Thyroid gland (tissue), 4 donors: ENCODE data around the gene FBXO17. TPM values are rescaled to one million over a fixed set of nuclear protein-coding genes. Genes with fewer than 3 reads are reported as not detected.

ENCODE experiments used
- DNase-seq, 2 donors: peaks; one replicate each; pipeline ENCODE4 v3.0.0-alpha.2; 2019
- H3K27ac ChIP-seq, 3 donors: fragments of 200-600 bp; sonication (generic); 1 replicate in 2 of 3; 2 replicates in 1 of 3; pipeline ENCODE4 v1.5.1; 2016 to 2019; ENCODE audit warnings: mild to moderate bottlenecking in 1 of 3, moderate library complexity in 1 of 3
- H3K27me3 ChIP-seq: fragments of 200-600 bp; sonication (generic); one replicate; pipeline ENCODE4 v1.5.1; 2019
- H3K36me3 ChIP-seq, 2 donors: fragments of 200-600 bp; sonication (generic); one replicate each; pipeline ENCODE4 v1.5.1; 2016 to 2019
- H3K4me1 ChIP-seq, 2 donors: fragments of 200-600 bp; sonication (generic); one replicate each; pipeline ENCODE4 v1.5.1; 2017 to 2019
- H3K4me3 ChIP-seq, 3 donors: fragments of 200-600 bp; sonication (generic); replicated peaks in 1 of 3; 1 replicate in 2 of 3; 2 replicates in 1 of 3; pipeline ENCODE4 v1.5.1; 2016; ENCODE audit warnings: mild to moderate bottlenecking in 1 of 3
- H3K9me3 ChIP-seq: fragments of 200-600 bp; sonication (generic); one replicate; pipeline ENCODE4 v1.5.1; 2017
- POLR2A ChIP-seq, 2 donors: fragments of 450-650 bp; IDR thresholded peaks; one replicate each; pipeline ENCODE4 v1.6.1; 2017; ENCODE audit warnings: antibody characterized with exemption in 2 of 2, mild to moderate bottlenecking in 2 of 2, moderate library complexity in 1 of 2
- WGBS, 2 donors: methylation state at CpG; one replicate each; pipeline ENCODE4 v1.1.5; 2017; 5-methylcytosine and 5-hydroxymethylcytosine counted together
- intact Hi-C: fragments of 100-400 bp; cut with DNase I; formaldehyde crosslinking; loops from one replicate; pipeline ENCODE4 v1.15.1; 2023
- total RNA-seq, 4 donors: library from RNA; depleted of rRNA; stranded (reverse); fragments of >200 nt; gene quantifications; one replicate each; pipeline ENCODE4 v1.2.3, GENCODE V29; 2016
- TF ChIP-seq, protein P1 (sequence below), 6 experiments: fragments of 200-600 bp in 3 of 6; fragments of 450-650 bp in 3 of 6; sonication (generic) in 3 of 6; IDR thresholded peaks; one replicate each; pipeline ENCODE4 v1.5.1; 2016 to 2019; ENCODE audit warnings: antibody characterized with exemption in 6 of 6, mild to moderate bottlenecking in 2 of 6, inconsistent platforms in 1 of 6, moderate library complexity in 1 of 6

The FBXO17 gene
- total RNA-seq, 4 donors from 2014 or later: 4.3 to 18.0 (median 8.1) TPM

DNA sequence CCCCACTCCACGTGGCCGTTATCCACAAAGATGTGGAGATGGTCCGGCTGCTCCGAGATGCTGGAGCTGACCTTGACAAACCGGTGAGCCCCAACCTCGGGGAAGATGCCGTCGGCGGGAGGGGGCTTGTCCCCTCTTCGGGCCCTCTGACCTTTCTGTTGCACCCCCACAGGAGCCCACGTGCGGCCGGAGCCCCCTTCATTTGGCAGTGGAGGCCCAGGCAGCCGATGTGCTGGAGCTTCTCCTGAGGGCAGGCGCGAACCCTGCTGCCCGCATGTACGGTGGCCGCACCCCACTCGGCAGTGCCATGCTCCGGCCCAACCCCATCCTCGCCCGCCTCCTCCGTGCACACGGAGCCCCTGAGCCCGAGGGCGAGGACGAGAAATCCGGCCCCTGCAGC, 68.3 kb downstream of the FBXO17 start:
- intact Hi-C loops: no loop called here
- H3K9me3 ChIP-seq: no peaks in the 10 kb centered on the region
- no peak for DNase-seq
- no peak overlapping the region for H3K4me3 ChIP-seq
- 94 to 95% methylated on average over 20 to 28 of the region's 29 CpGs for WGBS, 2 donors
- no peak for TF ChIP-seq POLR2A (IDR thresholded peaks at IDR 0.05)
- TF ChIP-seq, protein P1, sequence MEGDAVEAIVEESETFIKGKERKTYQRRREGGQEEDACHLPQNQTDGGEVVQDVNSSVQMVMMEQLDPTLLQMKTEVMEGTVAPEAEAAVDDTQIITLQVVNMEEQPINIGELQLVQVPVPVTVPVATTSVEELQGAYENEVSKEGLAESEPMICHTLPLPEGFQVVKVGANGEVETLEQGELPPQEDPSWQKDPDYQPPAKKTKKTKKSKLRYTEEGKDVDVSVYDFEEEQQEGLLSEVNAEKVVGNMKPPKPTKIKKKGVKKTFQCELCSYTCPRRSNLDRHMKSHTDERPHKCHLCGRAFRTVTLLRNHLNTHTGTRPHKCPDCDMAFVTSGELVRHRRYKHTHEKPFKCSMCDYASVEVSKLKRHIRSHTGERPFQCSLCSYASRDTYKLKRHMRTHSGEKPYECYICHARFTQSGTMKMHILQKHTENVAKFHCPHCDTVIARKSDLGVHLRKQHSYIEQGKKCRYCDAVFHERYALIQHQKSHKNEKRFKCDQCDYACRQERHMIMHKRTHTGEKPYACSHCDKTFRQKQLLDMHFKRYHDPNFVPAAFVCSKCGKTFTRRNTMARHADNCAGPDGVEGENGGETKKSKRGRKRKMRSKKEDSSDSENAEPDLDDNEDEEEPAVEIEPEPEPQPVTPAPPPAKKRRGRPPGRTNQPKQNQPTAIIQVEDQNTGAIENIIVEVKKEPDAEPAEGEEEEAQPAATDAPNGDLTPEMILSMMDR (IDR thresholded peaks at IDR 0.05): no peak
- no peak overlapping the region for H3K27ac ChIP-seq
- H3K4me1 ChIP-seq: no peaks in the 10 kb centered on the region
- H3K36me3 ChIP-seq: peaks cover 8 to 19% of the 10 kb centered on the region in 2 donors
- no peaks in the 10 kb centered on the region for H3K27me3 ChIP-seq

DNA sequence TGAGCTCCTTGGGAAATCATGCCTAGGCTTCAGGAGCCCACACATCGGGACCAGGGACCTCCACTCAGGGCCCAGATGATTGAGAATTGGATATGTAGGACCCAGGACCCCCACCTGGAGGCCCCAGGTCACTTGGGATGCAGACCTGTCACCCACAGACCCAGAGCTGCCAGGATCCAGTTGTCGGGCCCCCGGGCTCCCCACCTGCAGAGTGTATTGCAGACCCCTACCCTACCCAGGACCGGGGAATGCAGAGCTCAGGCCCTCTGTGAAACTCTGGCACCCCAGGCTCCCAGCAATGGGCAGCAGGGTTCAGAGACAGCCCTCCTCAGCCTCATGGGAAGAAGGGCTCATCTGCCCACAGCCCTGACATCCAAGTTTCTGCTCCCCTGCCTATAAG, 69.9 kb downstream of the FBXO17 start:
- Histone ChIP-seq H3K36me3 (peaks cover 8 to 19% of the 10 kb centered on the region in 2 donors), H3K4me3 (no peak overlapping the region), H3K9me3 (no peaks in the 10 kb centered on the region), H3K4me1 (peaks cover 3 to 6% of the 10 kb centered on the region in 2 donors), H3K27me3 (no peaks in the 10 kb centered on the region), H3K27ac (no peak overlapping the region)
- DNase-seq: no peak
- TF ChIP-seq POLR2A (IDR thresholded peaks at IDR 0.05): no peak
- TF ChIP-seq, protein P1 (IDR thresholded peaks at IDR 0.05): no peak
- WGBS, 2 donors: 94 to 96% methylated on average over 2 to 4 of the region's 4 CpGs
- intact Hi-C loops: no loop called here

DNA sequence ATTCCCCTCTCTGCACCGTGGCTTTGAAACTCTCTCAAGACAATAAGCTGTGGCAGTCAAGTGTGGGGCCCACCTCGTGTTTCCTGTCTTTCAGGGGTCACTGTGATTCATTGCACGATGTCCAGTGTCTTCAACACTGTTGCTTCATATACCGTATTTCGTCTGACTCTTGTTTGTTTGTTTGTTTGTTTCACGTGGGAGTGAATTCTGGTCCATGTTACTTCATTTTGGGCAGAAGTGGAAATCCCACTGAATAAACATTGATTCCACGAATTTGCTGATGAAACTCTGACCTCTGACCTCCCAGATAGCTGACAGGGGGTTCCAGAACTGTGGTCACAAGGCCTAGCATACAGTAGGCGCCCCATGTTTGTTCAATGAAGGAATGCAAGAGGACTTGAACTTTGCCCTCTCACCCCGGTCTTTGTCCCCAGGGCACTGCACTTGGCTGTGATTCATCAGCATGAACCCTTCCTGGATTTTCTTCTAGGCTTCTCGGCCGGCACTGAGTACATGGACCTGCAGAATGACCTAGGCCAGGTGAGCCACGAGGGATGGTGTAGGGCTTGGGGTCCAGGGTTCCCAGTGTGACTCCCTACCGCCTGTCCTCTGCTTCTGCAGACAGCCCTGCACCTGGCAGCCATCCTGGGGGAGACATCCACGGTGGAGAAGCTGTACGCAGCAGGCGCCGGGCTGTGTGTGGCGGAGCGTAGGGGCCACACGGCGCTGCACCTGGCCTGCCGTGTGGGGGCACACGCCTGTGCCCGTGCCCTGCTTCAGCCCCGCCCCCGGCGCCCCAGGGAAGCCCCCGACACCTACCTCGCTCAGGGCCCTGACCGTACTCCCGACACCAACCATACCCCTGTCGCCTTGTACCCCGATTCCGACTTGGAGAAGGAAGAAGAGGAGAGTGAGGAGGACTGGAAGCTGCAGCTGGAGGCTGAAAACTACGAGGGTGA, 70.7 kb downstream of the FBXO17 start:
- 91% methylated on average over 32 to 35 of the region's 35 CpGs for WGBS, 2 donors
- intact Hi-C loops: no loop called here
- Histone ChIP-seq H3K27me3 (no peaks in the 10 kb centered on the region), H3K4me3 (no peak overlapping the region), H3K36me3 (peaks cover 8 to 19% of the 10 kb centered on the region in 2 donors), H3K4me1 (peaks cover 8% of the 10 kb centered on the region in 2 donors), H3K27ac (no peak overlapping the region), H3K9me3 (no peaks in the 10 kb centered on the region)
- no peak for DNase-seq
- TF ChIP-seq POLR2A (IDR thresholded peaks at IDR 0.05): no peak
- TF ChIP-seq, protein P1 (IDR thresholded peaks at IDR 0.05): no peak

DNA sequence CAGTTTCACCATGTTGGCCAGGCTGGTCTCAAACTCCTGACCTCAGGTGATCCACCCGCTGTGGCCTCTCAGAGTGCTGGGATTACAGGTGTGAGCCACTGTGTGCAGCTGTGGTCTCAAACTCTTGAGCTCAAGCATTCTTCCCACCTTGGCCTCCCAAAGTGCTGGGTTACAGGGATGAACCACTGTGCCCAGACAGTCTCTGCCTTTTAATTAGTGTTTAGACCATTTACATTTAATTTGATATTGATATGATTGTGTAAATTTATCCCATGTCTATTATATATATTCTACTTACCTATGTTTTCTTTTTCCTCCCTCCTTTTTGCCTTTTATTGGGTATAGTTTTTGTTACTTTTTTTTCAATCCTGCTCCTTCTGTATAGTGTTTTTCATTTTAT, 73.9 kb downstream of the FBXO17 start:
- 87 to 100% methylated on average over 1 of the region's 1 CpG for WGBS, 2 donors
- Histone ChIP-seq H3K36me3 (peaks cover 8% of the 10 kb centered on the region in 2 donors), H3K27ac (no peak overlapping the region), H3K9me3 (no peaks in the 10 kb centered on the region), H3K27me3 (no peaks in the 10 kb centered on the region), H3K4me1 (peaks cover 17 to 22% of the 10 kb centered on the region in 2 donors), H3K4me3 (no peak overlapping the region)
- intact Hi-C loops: no loop called here
- TF ChIP-seq, protein P1 (IDR thresholded peaks at IDR 0.05): no peak
- no peak for TF ChIP-seq POLR2A (IDR thresholded peaks at IDR 0.05)
- DNase-seq: no peak

DNA sequence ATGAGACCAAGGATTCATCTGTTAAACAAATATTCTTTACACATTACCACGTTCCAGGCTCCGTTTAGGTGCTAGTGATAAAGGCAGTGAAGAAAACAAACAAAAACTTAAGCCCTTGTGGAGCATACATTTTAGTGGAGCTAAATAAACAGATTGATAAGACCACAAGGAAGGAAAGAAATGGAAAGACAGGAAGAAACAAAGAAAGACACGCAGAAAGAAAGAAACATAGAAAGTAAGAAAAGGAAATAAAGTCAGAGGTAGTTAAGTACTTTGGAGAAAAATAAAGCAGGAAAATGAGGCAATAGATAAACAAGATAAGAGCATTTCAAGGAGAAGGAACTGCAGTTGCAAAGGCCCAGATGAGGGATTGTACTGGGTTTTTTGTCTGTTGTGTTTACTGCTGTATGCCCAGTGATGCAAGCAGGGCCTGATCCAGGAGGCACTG, 74.8 kb downstream of the FBXO17 start:
- TF ChIP-seq, protein P1 (IDR thresholded peaks at IDR 0.05): no peak
- no peak for TF ChIP-seq POLR2A (IDR thresholded peaks at IDR 0.05)
- Histone ChIP-seq H3K4me3 (peak overlapping the region in 1 of 3 donors; percentile 92), H3K4me1 (peaks cover 17 to 22% of the 10 kb centered on the region in 2 donors), H3K36me3 (peaks cover 7 to 8% of the 10 kb centered on the region in 2 donors), H3K27me3 (no peaks in the 10 kb centered on the region), H3K27ac (no peak overlapping the region), H3K9me3 (no peaks in the 10 kb centered on the region)
- intact Hi-C loops: no loop called here
- WGBS, 2 donors: 20 to 21% methylated on average over 3 of the region's 3 CpGs
- DNase-seq: no peak
